Trophoblast cell (in vitro differentiated cells and primary cell): ENCODE measurements around the gene CXCL9.

Experiments
- DNase-seq, 2 donors: peaks; one replicate each; pipeline ENCODE4 v3.0.0-alpha.2; 2016
- H2AFZ ChIP-seq: 2 replicates; pipeline ENCODE4 v1.6.1; 2013; ENCODE audit warnings: low read length, moderate library complexity, mild to moderate bottlenecking; ENCODE audit not compliant: insufficient read depth, poor library complexity
- H2AK5ac ChIP-seq: 2 replicates; pipeline ENCODE4 v1.6.1; 2013; ENCODE audit warnings: mild to moderate bottlenecking, low read length
- H2BK120ac ChIP-seq: 2 replicates; pipeline ENCODE4 v1.6.1; 2013; ENCODE audit warnings: low read length, mild to moderate bottlenecking, moderate library complexity; ENCODE audit not compliant: insufficient read depth, poor library complexity
- H2BK12ac ChIP-seq: 2 replicates; pipeline ENCODE4 v1.6.1; 2013; ENCODE audit warnings: mild to moderate bottlenecking, low read length, moderate library complexity
- H2BK5ac ChIP-seq: 2 replicates; pipeline ENCODE4 v1.6.1; 2013; ENCODE audit warnings: low read length, low read depth, moderate library complexity, mild to moderate bottlenecking; ENCODE audit not compliant: poor library complexity
- H3K14ac ChIP-seq: 2 replicates; pipeline ENCODE4 v1.6.1; 2013; ENCODE audit warnings: mild to moderate bottlenecking, low read length
- H3K18ac ChIP-seq: 2 replicates; pipeline ENCODE4 v1.6.1; 2013; ENCODE audit warnings: mild to moderate bottlenecking, low read length
- H3K23ac ChIP-seq: 2 replicates; pipeline ENCODE4 v1.6.1; 2013; ENCODE audit warnings: low read length
- H3K27ac ChIP-seq: 2 replicates; pipeline ENCODE4 v1.5.1; 2013; ENCODE audit warnings: low read depth, mild to moderate bottlenecking, inconsistent platforms, low read length, moderate library complexity
- H3K27me3 ChIP-seq: 2 replicates; pipeline ENCODE4 v1.6.1; 2013; ENCODE audit warnings: inconsistent platforms, mild to moderate bottlenecking, low read length, moderate library complexity; ENCODE audit not compliant: insufficient read depth
- H3K36me3 ChIP-seq, 2 experiments: 1 replicate in 1 of 2; 2 replicates in 1 of 2; pipeline ENCODE4 v1.6.1; 2013; ENCODE audit warnings: low read length in 2 of 2, mild to moderate bottlenecking in 2 of 2, moderate library complexity in 1 of 2; ENCODE audit not compliant: insufficient read depth in 2 of 2, control insufficient read depth in 1 of 2
- H3K4ac ChIP-seq: 2 replicates; pipeline ENCODE4 v1.6.1; 2013; ENCODE audit warnings: low read depth, mild to moderate bottlenecking, low read length, moderate library complexity
- H3K4me1 ChIP-seq, 2 experiments: 1 replicate in 1 of 2; 2 replicates in 1 of 2; pipeline ENCODE4 v1.6.1; 2013; ENCODE audit warnings: low read length in 2 of 2, mild to moderate bottlenecking in 2 of 2, moderate library complexity in 1 of 2; ENCODE audit not compliant: insufficient read depth in 2 of 2, control insufficient read depth in 1 of 2
- H3K4me2 ChIP-seq: 2 replicates; pipeline ENCODE4 v1.6.1; 2013; ENCODE audit warnings: inconsistent platforms, mild to moderate bottlenecking, low read length, moderate library complexity
- H3K4me3 ChIP-seq: 2 replicates; pipeline ENCODE4 v1.5.1; 2013; ENCODE audit warnings: mild to moderate bottlenecking, low read depth, low read length, inconsistent platforms
- H3K79me1 ChIP-seq: one replicate; pipeline ENCODE4 v1.6.1; 2013; ENCODE audit warnings: low read length
- H3K79me2 ChIP-seq: 2 replicates; pipeline ENCODE4 v1.6.1; 2013; ENCODE audit warnings: low read length, mild to moderate bottlenecking; ENCODE audit not compliant: control insufficient read depth, insufficient read depth, poor library complexity
- H3K9ac ChIP-seq: 2 replicates; pipeline ENCODE4 v1.6.1; 2013; ENCODE audit warnings: mild to moderate bottlenecking, low read length
- H3K9me3 ChIP-seq: 2 replicates; pipeline ENCODE4 v1.6.1; 2013; ENCODE audit warnings: low read depth, mild to moderate bottlenecking, control low read depth, inconsistent platforms, low read length; ENCODE audit not compliant: insufficient read depth
- H4K12ac ChIP-seq: 2 replicates; pipeline ENCODE4 v1.6.1; 2013; ENCODE audit warnings: low read depth, mild to moderate bottlenecking, low read length, moderate library complexity
- H4K8ac ChIP-seq: 2 replicates; pipeline ENCODE4 v1.6.1; 2013; ENCODE audit warnings: low read depth, mild to moderate bottlenecking, low read length, moderate library complexity
- H4K91ac ChIP-seq: one replicate; pipeline ENCODE4 v1.6.1; 2013; ENCODE audit warnings: low read depth, mild to moderate bottlenecking, low read length, moderate library complexity
- WGBS: extraction: QIAGEN DNeasy Blood & Tissue Kit; methylation state at CpG from one replicate; pipeline ENCODE4 v1.1.7; 2013; ENCODE audit warnings: missing lambda C conversion rate; ENCODE audit not compliant: insufficient read length, insufficient coverage; ENCODE audit errors: extremely low coverage; 5-methylcytosine and 5-hydroxymethylcytosine counted together

The CXCL9 gene

DNA sequence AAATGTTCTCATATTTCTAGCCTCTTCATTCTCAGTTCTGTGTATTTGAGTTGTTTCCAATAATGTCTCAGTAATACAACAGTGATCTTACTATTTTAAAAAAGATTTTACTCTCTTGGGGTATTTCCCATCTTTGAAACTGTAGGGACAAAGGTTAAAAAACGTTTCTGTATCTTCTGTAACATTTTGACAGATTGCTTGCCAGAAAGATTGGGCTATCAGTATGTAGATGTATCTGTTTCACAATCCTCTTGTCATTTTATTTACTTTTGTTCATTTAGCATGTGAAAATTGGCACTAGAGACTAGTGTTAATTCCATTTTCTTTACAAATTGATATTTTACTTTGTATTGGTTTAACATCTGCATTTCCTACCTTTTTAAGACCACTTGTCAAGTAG is 6.2 kb upstream of the CXCL9 start:
- H4K91ac ChIP-seq = no peak overlapping the region
- no peaks in the 10 kb centered on the region for H3K36me3 ChIP-seq
- no peak for DNase-seq
- no peaks in the 10 kb centered on the region for H3K79me2 ChIP-seq
- H2BK5ac ChIP-seq = no peak overlapping the region
- H3K27ac ChIP-seq = no peak overlapping the region
- no peak overlapping the region for H2BK12ac ChIP-seq
- no peak overlapping the region for H3K18ac ChIP-seq
- H3K27me3 ChIP-seq = no peaks in the 10 kb centered on the region
- H3K4me1 ChIP-seq = no peaks in the 10 kb centered on the region
- H4K12ac ChIP-seq = no peak overlapping the region
- whole genome bisulfite sequencing = no CpG with 5 or more reads among the region's 1 CpG
- H3K23ac ChIP-seq = no peak overlapping the region
- no peak overlapping the region for H3K4me2 ChIP-seq
- H2AK5ac ChIP-seq = no peak overlapping the region
- H3K9ac ChIP-seq = no peak overlapping the region
- H3K14ac ChIP-seq = no peak overlapping the region
- H3K79me1 ChIP-seq = no peaks in the 10 kb centered on the region
- no peaks in the 10 kb centered on the region for H3K9me3 ChIP-seq
- no peak overlapping the region for H2AFZ ChIP-seq
- no peak overlapping the region for H3K4ac ChIP-seq
- no peak overlapping the region for H3K4me3 ChIP-seq
- H2BK120ac ChIP-seq = no peak overlapping the region
- H4K8ac ChIP-seq = no peak overlapping the region

DNA sequence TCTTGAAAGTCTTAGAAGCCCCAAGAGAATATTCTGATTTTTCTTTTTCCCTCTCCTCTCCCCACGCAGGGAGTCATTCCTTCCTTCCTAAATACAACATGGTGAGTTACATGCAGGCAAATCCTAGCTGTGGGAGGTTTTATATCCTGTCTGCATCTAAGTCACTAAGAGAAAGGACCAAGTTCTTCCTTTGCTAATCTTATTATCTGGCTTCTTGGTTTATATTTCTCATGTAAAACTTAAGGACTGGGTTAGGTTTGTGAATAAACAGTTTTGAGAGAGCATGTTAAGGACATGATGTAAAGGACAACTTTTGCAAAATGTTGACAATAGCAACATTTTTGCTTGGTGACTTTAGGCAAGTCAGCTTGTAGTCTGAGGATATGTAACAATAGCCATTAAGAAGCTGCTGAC is 5.1 kb upstream of the CXCL9 start:
- no peaks in the 10 kb centered on the region for H3K27me3 ChIP-seq

DNA sequence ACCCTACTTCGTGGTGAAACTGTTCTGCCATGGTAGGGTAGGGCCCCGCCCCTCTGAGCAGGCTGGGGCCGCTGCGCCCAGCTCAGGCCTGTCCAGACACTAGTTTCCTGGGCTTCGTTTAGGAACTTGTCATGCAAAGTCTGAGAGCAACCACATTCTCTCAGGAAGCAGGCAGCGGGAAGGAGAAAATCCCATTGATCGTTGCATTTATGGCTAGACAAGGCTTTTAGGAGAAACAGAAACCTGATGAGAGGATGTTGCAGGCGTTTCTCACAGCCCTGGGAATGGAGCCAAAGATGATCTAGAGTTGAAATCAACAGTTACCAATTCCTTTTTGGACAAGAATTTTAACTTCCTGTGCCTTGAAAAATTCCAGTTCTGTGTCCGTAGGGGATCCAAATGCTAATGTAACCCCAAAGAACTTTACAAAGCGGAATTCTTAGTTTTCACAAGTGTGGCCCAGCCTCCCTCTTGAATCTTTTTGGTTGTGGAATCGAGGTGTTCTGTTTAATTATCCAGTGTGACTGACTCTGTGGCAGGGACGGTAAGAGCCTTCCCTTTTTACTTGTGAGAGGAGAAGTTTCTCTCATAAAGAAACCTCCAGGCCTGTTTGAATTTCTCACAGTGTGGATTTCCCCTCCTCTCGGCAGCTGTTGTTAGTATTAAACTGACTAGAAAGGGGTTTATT is 4.5 kb upstream of the CXCL9 start:
- WGBS = no CpG with 5 or more reads among the region's 13 CpGs
- no peak overlapping the region for H3K27ac ChIP-seq
- H3K79me2 ChIP-seq = no peaks in the 10 kb centered on the region
- DNase-seq = no peak
- H3K4me3 ChIP-seq = no peak overlapping the region
- no peak overlapping the region for H3K18ac ChIP-seq
- H2BK5ac ChIP-seq = no peak overlapping the region
- no peak overlapping the region for H2AK5ac ChIP-seq
- H3K79me1 ChIP-seq = no peaks in the 10 kb centered on the region
- no peak overlapping the region for H3K4ac ChIP-seq
- no peaks in the 10 kb centered on the region for H3K36me3 ChIP-seq
- H3K9ac ChIP-seq = no peak overlapping the region
- H2BK120ac ChIP-seq = no peak overlapping the region
- no peak overlapping the region for H2AFZ ChIP-seq
- H4K8ac ChIP-seq = no peak overlapping the region
- no peak overlapping the region for H3K14ac ChIP-seq
- no peaks in the 10 kb centered on the region for H3K27me3 ChIP-seq
- no peak overlapping the region for H3K23ac ChIP-seq
- H4K91ac ChIP-seq = no peak overlapping the region
- no peaks in the 10 kb centered on the region for H3K9me3 ChIP-seq
- no peak overlapping the region for H3K4me2 ChIP-seq
- no peak overlapping the region for H4K12ac ChIP-seq
- H3K4me1 ChIP-seq = no peaks in the 10 kb centered on the region
- no peak overlapping the region for H2BK12ac ChIP-seq

More for the DNA sequence above, 5.1 kb upstream of the CXCL9 start:
- no peaks in the 10 kb centered on the region for H3K9me3 ChIP-seq
- no peak overlapping the region for H2BK12ac ChIP-seq
- H4K91ac ChIP-seq = no peak overlapping the region
- H3K4me1 ChIP-seq = no peaks in the 10 kb centered on the region
- no peak overlapping the region for H3K4ac ChIP-seq
- H3K27ac ChIP-seq = no peak overlapping the region
- no peak overlapping the region for H3K18ac ChIP-seq
- no peak overlapping the region for H2AFZ ChIP-seq
- H3K79me1 ChIP-seq = no peaks in the 10 kb centered on the region
- H3K9ac ChIP-seq = no peak overlapping the region
- no peak overlapping the region for H3K23ac ChIP-seq
- no CpG with 5 or more reads among the region's 1 CpG for WGBS
- no peak overlapping the region for H2BK5ac ChIP-seq
- no peak overlapping the region for H2BK120ac ChIP-seq
- no peak for DNase-seq
- no peak overlapping the region for H4K8ac ChIP-seq
- H3K4me3 ChIP-seq = no peak overlapping the region
- no peak overlapping the region for H4K12ac ChIP-seq
- H3K36me3 ChIP-seq = no peaks in the 10 kb centered on the region
- no peaks in the 10 kb centered on the region for H3K79me2 ChIP-seq
- H2AK5ac ChIP-seq = no peak overlapping the region
- no peak overlapping the region for H3K4me2 ChIP-seq
- H3K14ac ChIP-seq = no peak overlapping the region

DNA sequence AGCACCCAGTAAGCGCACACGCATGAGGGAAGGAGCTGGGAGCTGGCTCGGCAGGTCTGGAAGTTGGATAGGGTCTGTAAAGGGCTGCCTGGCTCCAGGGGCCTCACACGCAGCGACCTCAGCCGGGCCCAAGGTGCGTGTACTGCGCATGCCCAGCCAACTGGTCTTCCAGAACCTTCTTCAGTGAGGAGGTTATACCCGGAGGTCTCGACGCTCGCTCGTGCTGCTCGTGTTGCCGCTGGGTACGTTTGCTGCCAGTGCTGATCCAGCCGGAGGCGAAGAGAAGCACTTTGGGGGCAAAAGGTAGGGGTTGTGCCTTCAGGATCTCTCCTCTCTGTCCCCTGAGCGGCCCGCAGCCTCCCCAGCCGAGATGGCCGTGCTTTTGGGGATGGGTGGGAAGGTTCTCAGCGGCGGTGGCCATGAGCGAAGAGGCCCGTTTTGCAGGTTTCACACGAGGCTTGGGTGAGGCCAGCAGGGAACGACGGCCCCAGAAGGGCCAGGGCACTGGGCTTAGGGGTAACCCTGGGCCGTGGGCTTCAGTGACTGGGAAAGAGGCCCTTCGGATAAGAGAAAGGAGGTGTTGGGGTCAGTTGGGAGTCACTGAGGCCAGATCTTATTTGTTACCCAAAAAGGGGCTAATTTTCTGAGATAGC is 3.8 kb upstream of the CXCL9 start:
- Histone ChIP-seq H2BK12ac (no peak overlapping the region), H3K27me3 (no peaks in the 10 kb centered on the region), H3K18ac (no peak overlapping the region), H2AK5ac (no peak overlapping the region), H3K4me1 (no peaks in the 10 kb centered on the region), H3K14ac (no peak overlapping the region), H3K79me2 (no peaks in the 10 kb centered on the region), H3K23ac (no peak overlapping the region), H4K91ac (peak overlapping the region; percentile 15), H4K8ac (peak overlapping the region; percentile 14), H4K12ac (no peak overlapping the region), H3K9me3 (no peaks in the 10 kb centered on the region), H3K4me2 (no peak overlapping the region), H3K79me1 (no peaks in the 10 kb centered on the region), H3K27ac (no peak overlapping the region), H3K9ac (no peak overlapping the region), H2AFZ (no peak overlapping the region), H2BK5ac (no peak overlapping the region), H3K4me3 (no peak overlapping the region), H3K4ac (no peak overlapping the region), H2BK120ac (no peak overlapping the region), H3K36me3 (no peaks in the 10 kb centered on the region)
- no peak for DNase-seq
- WGBS = no CpG with 5 or more reads among the region's 31 CpGs
